Glutamatergic neuron (in vitro differentiated cells): ENCODE data around the gene RAB11A. TPM values are rescaled to one million over a fixed set of nuclear protein-coding genes. Genes with fewer than 3 reads are reported as not detected.

Source experiments
- DNase-seq: peaks from one replicate; pipeline ENCODE4 v3.0.0; 2022
- H3K27ac Mint-ChIP-seq: one replicate; pipeline ENCODE4 v1.8.0; 2020; ENCODE audit warnings: mild to moderate bottlenecking, mixed read lengths, inconsistent platforms; ENCODE audit not compliant: unreplicated experiment
- H3K27me3 Mint-ChIP-seq: one replicate; pipeline ENCODE4 v1.8.0; 2020; ENCODE audit warnings: mild to moderate bottlenecking, moderate library complexity, mixed read lengths, inconsistent platforms; ENCODE audit not compliant: unreplicated experiment
- H3K36me3 Mint-ChIP-seq: one replicate; pipeline ENCODE4 v1.8.0; 2020; ENCODE audit warnings: mild to moderate bottlenecking, mixed read lengths, inconsistent platforms; ENCODE audit not compliant: unreplicated experiment
- H3K4me1 Mint-ChIP-seq: one replicate; pipeline ENCODE4 v1.8.0; 2020; ENCODE audit warnings: mild to moderate bottlenecking, low read depth, mixed read lengths, inconsistent platforms; ENCODE audit not compliant: unreplicated experiment
- H3K4me3 Mint-ChIP-seq: one replicate; pipeline ENCODE4 v1.8.0; 2020; ENCODE audit warnings: mild to moderate bottlenecking, mixed read lengths, inconsistent platforms; ENCODE audit not compliant: unreplicated experiment
- H3K9me3 Mint-ChIP-seq: one replicate; pipeline ENCODE4 v1.8.0; 2020; ENCODE audit warnings: mild to moderate bottlenecking, moderate library complexity, mixed read lengths, inconsistent platforms; ENCODE audit not compliant: unreplicated experiment
- total RNA-seq: library from RNA; stranded (reverse); fragmentation: NEBNext Ultra II Directional; extraction: Animal tissue kit (Norgen Biotek cat#: 25700); gene quantifications from one replicate; pipeline ENCODE4 v1.2.1, GENCODE V29; 2021; ENCODE audit not compliant: unreplicated experiment
- TF ChIP-seq, protein P1 (sequence below): fragments of 200-600 bp; sonication (generic); IDR thresholded peaks from one replicate; pipeline ENCODE4 v1.5.0; 2021; ENCODE audit not compliant: partially characterized antibody, unreplicated experiment

Gene RAB11A
- total RNA-seq, 1 donor from 2014 or later: 197 TPM

DNA sequence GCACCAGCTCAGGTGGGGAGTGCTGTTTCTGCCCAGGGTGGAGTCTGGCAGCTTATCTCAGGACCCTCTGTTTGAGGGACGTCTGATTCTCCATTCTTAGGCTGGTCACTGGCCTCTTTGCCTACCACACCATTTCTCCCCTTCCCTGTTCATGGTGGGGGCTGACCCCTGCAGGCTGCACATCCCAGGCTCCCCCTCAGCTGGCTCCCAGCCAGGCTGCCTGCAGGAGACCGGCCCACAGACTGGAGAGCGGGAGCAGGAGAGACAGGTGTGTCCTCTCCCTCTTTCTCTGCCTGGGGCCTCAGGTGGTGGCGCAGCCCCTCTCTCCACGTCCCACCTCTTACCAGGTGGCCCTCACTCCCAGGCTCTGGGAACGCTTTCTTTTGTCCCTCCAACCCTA is 60.8 kb downstream of the RAB11A start:
- no peak overlapping the region for H3K27ac Mint-ChIP-seq
- peaks cover 3% of the 10 kb centered on the region for H3K27me3 Mint-ChIP-seq
- H3K9me3 Mint-ChIP-seq: no peaks in the 10 kb centered on the region
- no peaks in the 10 kb centered on the region for H3K36me3 Mint-ChIP-seq
- DNase-seq: no peak
- TF ChIP-seq, protein P1, sequence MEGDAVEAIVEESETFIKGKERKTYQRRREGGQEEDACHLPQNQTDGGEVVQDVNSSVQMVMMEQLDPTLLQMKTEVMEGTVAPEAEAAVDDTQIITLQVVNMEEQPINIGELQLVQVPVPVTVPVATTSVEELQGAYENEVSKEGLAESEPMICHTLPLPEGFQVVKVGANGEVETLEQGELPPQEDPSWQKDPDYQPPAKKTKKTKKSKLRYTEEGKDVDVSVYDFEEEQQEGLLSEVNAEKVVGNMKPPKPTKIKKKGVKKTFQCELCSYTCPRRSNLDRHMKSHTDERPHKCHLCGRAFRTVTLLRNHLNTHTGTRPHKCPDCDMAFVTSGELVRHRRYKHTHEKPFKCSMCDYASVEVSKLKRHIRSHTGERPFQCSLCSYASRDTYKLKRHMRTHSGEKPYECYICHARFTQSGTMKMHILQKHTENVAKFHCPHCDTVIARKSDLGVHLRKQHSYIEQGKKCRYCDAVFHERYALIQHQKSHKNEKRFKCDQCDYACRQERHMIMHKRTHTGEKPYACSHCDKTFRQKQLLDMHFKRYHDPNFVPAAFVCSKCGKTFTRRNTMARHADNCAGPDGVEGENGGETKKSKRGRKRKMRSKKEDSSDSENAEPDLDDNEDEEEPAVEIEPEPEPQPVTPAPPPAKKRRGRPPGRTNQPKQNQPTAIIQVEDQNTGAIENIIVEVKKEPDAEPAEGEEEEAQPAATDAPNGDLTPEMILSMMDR: no peak
- peaks cover 3% of the 10 kb centered on the region for H3K4me1 Mint-ChIP-seq
- no peak overlapping the region for H3K4me3 Mint-ChIP-seq

DNA sequence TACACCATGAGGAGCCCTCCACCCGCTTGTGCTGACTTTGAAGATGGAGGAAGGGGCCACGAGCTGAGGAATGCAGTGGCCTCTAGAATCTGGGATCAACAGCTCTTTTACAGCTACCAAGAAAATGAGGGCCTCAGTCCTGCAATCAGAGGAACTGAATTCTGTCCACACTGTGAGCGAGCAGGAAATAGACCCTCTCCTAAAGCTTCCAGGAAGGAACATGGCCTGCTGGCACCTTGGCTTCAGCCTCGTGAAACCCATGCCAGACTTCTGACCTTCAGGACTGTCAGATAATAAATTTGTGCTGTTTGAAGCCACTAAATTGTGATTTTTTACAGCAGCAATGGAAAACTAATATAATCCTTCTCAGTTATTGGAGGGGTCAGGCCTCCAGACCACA is 61.9 kb downstream of the RAB11A start:
- H3K4me3 Mint-ChIP-seq: no peak overlapping the region
- TF ChIP-seq, protein P1: no peak

DNA sequence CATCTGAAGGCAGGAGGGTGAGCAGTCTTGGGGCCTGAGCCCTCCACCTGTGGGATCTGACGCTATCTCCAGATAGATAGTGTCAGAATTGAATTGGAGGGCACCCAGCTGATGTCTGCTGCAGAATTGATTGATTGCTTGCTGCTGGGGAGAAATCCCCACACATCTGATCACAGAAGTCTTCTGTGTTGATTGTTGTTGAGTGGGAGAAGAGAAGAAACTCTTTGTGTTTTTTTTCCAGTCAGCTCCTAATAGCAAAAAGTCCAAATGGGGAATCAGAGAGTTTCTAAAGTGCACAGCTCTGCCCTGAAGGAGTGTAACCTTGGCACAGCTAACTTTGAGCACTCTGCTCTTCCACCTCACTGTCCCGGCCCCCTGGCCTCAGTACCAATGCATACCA is 66.1 kb downstream of the RAB11A start:
- TF ChIP-seq, protein P1: no peak
- H3K9me3 Mint-ChIP-seq: peaks cover 3% of the 10 kb centered on the region
- H3K4me1 Mint-ChIP-seq: peaks cover 3% of the 10 kb centered on the region
- H3K36me3 Mint-ChIP-seq: no peaks in the 10 kb centered on the region
- DNase-seq: no peak
- no peak overlapping the region for H3K27ac Mint-ChIP-seq
- H3K27me3 Mint-ChIP-seq: peaks cover under 1% of the 10 kb centered on the region
- no peak overlapping the region for H3K4me3 Mint-ChIP-seq

More for the DNA sequence above, 61.9 kb downstream of the RAB11A start:
- Mint-ChIP-seq H3K27ac (no peak overlapping the region), H3K36me3 (no peaks in the 10 kb centered on the region), H3K4me1 (peaks cover 3% of the 10 kb centered on the region), H3K27me3 (peaks cover 3% of the 10 kb centered on the region), H3K9me3 (no peaks in the 10 kb centered on the region)
- no peak for DNase-seq

DNA sequence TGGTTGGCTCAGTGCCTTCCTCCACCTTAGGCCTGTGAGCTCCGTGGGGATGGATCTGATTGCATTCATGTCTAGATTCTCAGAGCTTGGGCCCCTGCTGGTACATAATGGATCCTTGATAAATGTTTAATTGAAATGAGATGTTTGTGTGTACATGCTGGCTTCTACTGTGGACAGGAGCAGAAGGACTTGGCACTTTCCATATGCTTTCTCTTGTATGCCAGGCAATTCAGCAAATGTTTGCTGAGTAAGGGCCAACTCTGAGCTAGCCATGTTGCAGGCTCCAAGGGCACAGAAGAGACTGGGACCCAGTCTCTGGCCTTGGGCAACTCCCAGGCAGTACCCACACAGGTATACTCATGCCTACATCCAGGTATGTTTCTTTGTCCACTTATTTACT is 67.0 kb downstream of the RAB11A start:
- no peak overlapping the region for H3K4me3 Mint-ChIP-seq
- peaks cover 3% of the 10 kb centered on the region for H3K9me3 Mint-ChIP-seq
- H3K4me1 Mint-ChIP-seq: peaks cover 3% of the 10 kb centered on the region
- DNase-seq: no peak
- H3K27me3 Mint-ChIP-seq: no peaks in the 10 kb centered on the region
- H3K36me3 Mint-ChIP-seq: no peaks in the 10 kb centered on the region
- H3K27ac Mint-ChIP-seq: no peak overlapping the region
- TF ChIP-seq, protein P1: no peak

DNA sequence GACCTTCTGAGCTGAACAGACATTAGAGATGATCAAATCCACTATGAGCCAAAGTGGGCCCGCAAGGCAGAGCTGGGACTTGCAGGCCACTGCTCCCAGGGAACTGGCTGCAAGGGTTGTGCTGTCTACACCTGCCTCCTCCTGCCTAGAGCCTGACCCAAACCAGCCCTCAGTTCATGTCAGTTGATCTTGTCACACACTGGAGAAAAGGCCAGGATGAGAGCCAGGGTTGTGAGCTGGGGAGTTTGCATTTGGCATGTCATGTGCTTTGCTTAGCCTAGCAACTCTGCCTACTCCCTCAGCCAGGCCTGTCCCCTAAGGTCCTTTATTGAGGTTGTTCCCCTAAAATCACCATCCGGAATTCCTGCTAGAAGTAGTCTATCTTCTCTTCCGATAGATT is 67.8 kb downstream of the RAB11A start:
- no peak for DNase-seq
- Mint-ChIP-seq H3K9me3 (peaks cover 3% of the 10 kb centered on the region), H3K27ac (no peak overlapping the region), H3K36me3 (no peaks in the 10 kb centered on the region), H3K4me1 (peaks cover 3% of the 10 kb centered on the region), H3K4me3 (no peak overlapping the region), H3K27me3 (no peaks in the 10 kb centered on the region)
- TF ChIP-seq, protein P1: no peak
